ENCODE measurements around the gene SLC49A4.

Gene SLC49A4

DNA sequence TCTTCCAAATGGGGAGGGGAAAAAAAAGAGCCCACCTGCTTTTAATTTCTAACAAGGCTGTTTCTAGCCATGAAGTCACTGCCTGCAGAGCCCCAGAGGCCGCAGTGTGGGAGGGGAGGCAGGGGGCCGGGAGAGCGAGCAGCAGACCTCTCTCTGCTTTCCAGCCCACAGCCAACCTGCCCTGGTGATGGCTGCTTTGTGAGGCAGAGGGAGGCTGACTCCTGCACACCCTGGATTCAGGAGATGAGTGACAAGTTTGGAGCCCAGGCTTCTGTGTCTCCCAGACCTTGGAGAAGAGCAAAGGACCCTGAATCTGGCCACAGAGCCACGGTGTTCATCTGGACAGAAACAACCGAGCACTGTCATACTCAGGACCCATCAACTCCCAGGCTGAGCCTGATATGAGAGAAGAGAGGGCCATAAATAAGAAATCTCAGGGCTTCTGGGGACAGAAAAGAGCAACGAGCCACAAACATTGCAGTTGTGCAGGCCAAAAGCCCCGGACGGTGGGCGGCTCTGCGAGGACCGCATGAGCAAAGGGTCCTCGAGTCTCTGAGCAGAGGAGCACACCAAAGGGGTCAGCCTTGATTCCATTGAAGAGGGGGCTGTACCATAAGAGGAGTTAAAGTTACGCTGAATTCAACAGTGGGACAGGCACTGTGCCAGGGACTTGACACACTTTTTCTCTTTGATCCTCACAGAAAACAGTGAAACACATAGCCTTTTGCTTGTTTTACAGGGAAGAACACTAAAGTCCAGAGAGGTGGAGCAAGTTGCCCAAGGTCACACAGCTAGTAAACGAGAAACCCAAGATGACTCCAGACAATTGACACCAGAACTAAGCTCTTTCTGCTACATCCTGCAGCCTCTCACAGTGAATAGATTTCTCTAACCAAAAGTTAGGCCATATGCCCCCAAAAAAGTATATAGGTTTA is 135.5 kb downstream of the SLC49A4 start:
- DNase-seq: no peak
